ENCODE data around the gene U2AF2. TPM values are rescaled to one million over a fixed set of nuclear protein-coding genes. Genes with fewer than 3 reads are reported as not detected.

Gene U2AF2
- total and polyA plus RNA-seq, 2 experiments from 2014 or later = 22.4 to 150 TPM

- Histone ChIP-seq H3K9ac (peak overlapping the region; percentile 87), H4K20me1 (ENCODE audit: insufficient read depth) (no peaks in the 10 kb centered on the region), H3K27me3 (replicated peaks; ENCODE audit: insufficient read depth) (no peaks in the 10 kb centered on the region), H3K27ac (peak overlapping the region; percentile 80), H3K79me2 (ENCODE audit: insufficient read depth) (peaks cover 69% of the 10 kb centered on the region), H3K4me3 (peak overlapping the region; percentile 87), H3F3A (ENCODE audit: insufficient read depth) (peaks cover 30% of the 10 kb centered on the region), H3K36me3 (ENCODE audit: low read depth) (peaks cover 5% of the 10 kb centered on the region; the same call in 1 of the 2 replicates), H3K9me3 (ENCODE audit: low read depth) (no peaks in the 10 kb centered on the region), H3K4me2 (ENCODE audit: unreplicated experiment) (peak overlapping the region; percentile 90), H3K9me2 (ENCODE audit: insufficient read depth) (no peaks in the 10 kb centered on the region), H3K4me1 (ENCODE audit: insufficient read depth) (peaks cover 29% of the 10 kb centered on the region), H2AFZ (peak overlapping the region; percentile 64)
- no peak for TF ChIP-seq EZH2 (IDR thresholded peaks at IDR 0.05; ENCODE audit: insufficient read depth, poor library complexity, severe bottlenecking)
- DNase-seq = peak; percentile 93
- whole genome bisulfite sequencing, 2 experiments (ENCODE audit: low coverage in 1 of 2, low lambda C conversion rate in 2 of 2, missing lambda C conversion rate in 2 of 2) = 4 to 6% methylated on average over 23 to 36 of the region's 38 CpGs
- in situ Hi-C loops (cut with MboI) = loop anchor here (25.0 kb wide), 1 partner anchor 503 kb away; the partner anchor contains the start of gene TNNT1
Observed at GRCh38 chr19:55640043-55640576, 14.7 kb upstream of the U2AF2 start.

GRCh38 chr19:55640577-55641425 is 14.0 kb upstream of the U2AF2 start, which contains the start of gene ZNF580:
TSS of gene ZNF580 (plus strand) at chr19:55641002. CDS start at chr19:55642509, 1,507 bp downstream.
- peaks cover 69% of the 10 kb centered on the region for H3K79me2 ChIP-seq (ENCODE audit: insufficient read depth)
- 0 to 2% methylated on average over 12 to 85 of the region's 89 CpGs for WGBS, 2 experiments (ENCODE audit: low coverage in 1 of 2, low lambda C conversion rate in 2 of 2, missing lambda C conversion rate in 2 of 2)
- H3K9ac ChIP-seq = peak within 1 kb of the TSS; percentile 87
- no peaks in the 10 kb centered on the region for H3K9me2 ChIP-seq (ENCODE audit: insufficient read depth)
- H3K9me3 ChIP-seq (ENCODE audit: low read depth) = no peaks in the 10 kb centered on the region
- in situ Hi-C loops (cut with MboI) = loop anchor here (25.0 kb wide), 1 partner anchor 504 kb away; the partner anchor contains the start of gene TNNT1
- H3K27me3 ChIP-seq (replicated peaks; ENCODE audit: insufficient read depth) = no peaks in the 10 kb centered on the region
- H3K4me3 ChIP-seq = peak within 1 kb of the TSS; percentile 87
- peak within 1 kb of the TSS; percentile 90 for H3K4me2 ChIP-seq (ENCODE audit: unreplicated experiment)
- no peaks in the 10 kb centered on the region for H4K20me1 ChIP-seq (ENCODE audit: insufficient read depth)
- TF ChIP-seq EZH2 (IDR thresholded peaks at IDR 0.05; ENCODE audit: insufficient read depth, poor library complexity, severe bottlenecking) = no peak
- no peak for TF ChIP-seq EZH2phosphoT487 (IDR thresholded peaks at IDR 0.05; ENCODE audit: insufficient read depth, low read depth)
- peaks cover 10% of the 10 kb centered on the region; the same call in 1 of the 2 replicates for H3K36me3 ChIP-seq (ENCODE audit: low read depth)
- DNase-seq = peak; percentile 78
- peak within 1 kb of the TSS; percentile 64 for H2AFZ ChIP-seq
- H3K4me1 ChIP-seq (ENCODE audit: insufficient read depth) = peaks cover 27% of the 10 kb centered on the region
- H3K27ac ChIP-seq = peak within 1 kb of the TSS; percentile 80
- H3F3A ChIP-seq (ENCODE audit: insufficient read depth) = peaks cover 34% of the 10 kb centered on the region

GRCh38 chr19:55641426-55642152 is 13.2 kb upstream of the U2AF2 start:
- H3K9me2 ChIP-seq (ENCODE audit: insufficient read depth) = no peaks in the 10 kb centered on the region
- no peaks in the 10 kb centered on the region for H4K20me1 ChIP-seq (ENCODE audit: insufficient read depth)
- in situ Hi-C loops (cut with MboI) = loop anchor here (25.0 kb wide), 1 partner anchor 504 kb away; the partner anchor contains the start of gene TNNT1
- H3K79me2 ChIP-seq (ENCODE audit: insufficient read depth) = peaks cover 69% of the 10 kb centered on the region
- peak overlapping the region; percentile 64 for H2AFZ ChIP-seq
- peak overlapping the region; percentile 90 for H3K4me2 ChIP-seq (ENCODE audit: unreplicated experiment)
- H3K4me1 ChIP-seq (ENCODE audit: insufficient read depth) = peaks cover 19% of the 10 kb centered on the region
- TF ChIP-seq EZH2phosphoT487 (IDR thresholded peaks at IDR 0.05; ENCODE audit: insufficient read depth, low read depth) (no peak), EZH2 (IDR thresholded peaks at IDR 0.05; ENCODE audit: insufficient read depth, poor library complexity, severe bottlenecking) (no peak)
- no peaks in the 10 kb centered on the region for H3K9me3 ChIP-seq (ENCODE audit: low read depth)
- H3K27ac ChIP-seq = peak overlapping the region; percentile 80
- H3K4me3 ChIP-seq = peak overlapping the region; percentile 87
- H3K9ac ChIP-seq = peak overlapping the region; percentile 87
- 1 to 2% methylated on average over 13 to 25 of the region's 25 CpGs for WGBS, 2 experiments (ENCODE audit: low coverage in 1 of 2, low lambda C conversion rate in 2 of 2, missing lambda C conversion rate in 2 of 2)
- peaks cover 10% of the 10 kb centered on the region; the same call in 1 of the 2 replicates for H3K36me3 ChIP-seq (ENCODE audit: low read depth)
- H3K27me3 ChIP-seq (replicated peaks; ENCODE audit: insufficient read depth) = no peaks in the 10 kb centered on the region
- peaks cover 35% of the 10 kb centered on the region for H3F3A ChIP-seq (ENCODE audit: insufficient read depth)
- peak; percentile 61 for DNase-seq

All from GM23248 (cell line).